GM23338 (cell line): Measurements from ENCODE around the gene ETV1. TPM values are rescaled to one million over a fixed set of nuclear protein-coding genes. Genes with fewer than 3 reads are reported as not detected.

Experiments
- ATAC-seq: fragments of 200-7000 bp; cut with Tn5 transposase; 3 replicates; pipeline ENCODE4 v1.9.1; 2020
- DNase-seq: peaks from one replicate; pipeline ENCODE4 v3.0.0-alpha.2; 2015; ENCODE audit warnings: low spot score
- H2AFZ ChIP-seq: fragments of 200-600 bp; sonication (generic); 2 replicates; pipeline ENCODE4 v1.8.0; 2016; ENCODE audit warnings: antibody characterized with exemption, mild to moderate bottlenecking, moderate library complexity
- H3F3A ChIP-seq: fragments of 200-600 bp; sonication (generic); replicated peaks from 2 replicates; pipeline ENCODE4 v1.8.0; 2017; ENCODE audit warnings: antibody characterized with exemption, mixed run types, low read depth
- H3K27ac ChIP-seq: fragments of 200-600 bp; sonication (generic); 2 replicates; pipeline ENCODE4 v1.6.1; 2016; ENCODE audit warnings: low read depth
- H3K27me3 ChIP-seq: fragments of 200-600 bp; sonication (generic); 2 replicates; pipeline ENCODE4 v1.8.0; 2016; ENCODE audit warnings: mild to moderate bottlenecking, mixed run types, moderate library complexity; ENCODE audit not compliant: insufficient read depth
- H3K36me3 ChIP-seq: fragments of 200-600 bp; sonication (generic); 2 replicates; pipeline ENCODE4 v1.8.0; 2016; ENCODE audit warnings: mild to moderate bottlenecking; ENCODE audit not compliant: insufficient read depth
- H3K4me1 ChIP-seq: fragments of 200-600 bp; sonication (generic); 2 replicates; pipeline ENCODE4 v1.8.0; 2016; ENCODE audit warnings: mild to moderate bottlenecking, moderate library complexity; ENCODE audit not compliant: insufficient read depth
- H3K4me2 ChIP-seq: fragments of 200-600 bp; sonication (generic); 2 replicates; pipeline ENCODE4 v1.7.1; 2017; ENCODE audit warnings: mixed run types
- H3K4me3 ChIP-seq: fragments of 200-600 bp; sonication (generic); 2 replicates; pipeline ENCODE4 v1.6.1; 2016; ENCODE audit warnings: mixed run types
- H3K79me2 ChIP-seq: fragments of 200-600 bp; sonication (generic); replicated peaks from 2 replicates; pipeline ENCODE4 v1.8.0; 2017; ENCODE audit warnings: mild to moderate bottlenecking; ENCODE audit not compliant: insufficient read depth
- H3K9me2 ChIP-seq: fragments of 200-600 bp; sonication (generic); 2 replicates; pipeline ENCODE4 v1.8.0; 2017; ENCODE audit not compliant: insufficient read depth
- H4K20me1 ChIP-seq: fragments of 200-600 bp; sonication (generic); replicated peaks from 2 replicates; pipeline ENCODE4 v1.8.0; 2017; ENCODE audit warnings: mild to moderate bottlenecking; ENCODE audit not compliant: insufficient read depth
- H3K27ac Mint-ChIP-seq: 2 replicates; pipeline ENCODE4 v1.8.0; 2020; ENCODE audit warnings: inconsistent platforms, mild to moderate bottlenecking, moderate library complexity, mixed read lengths
- H3K27me3 Mint-ChIP-seq: 3 replicates; pipeline ENCODE4 v1.8.0; 2022; ENCODE audit warnings: low read depth, mild to moderate bottlenecking, moderate library complexity, mixed read lengths, inconsistent platforms; ENCODE audit not compliant: insufficient read depth, poor library complexity
- H3K36me3 Mint-ChIP-seq: 3 replicates; pipeline ENCODE4 v1.8.0; 2021; ENCODE audit warnings: low read depth, mild to moderate bottlenecking, inconsistent platforms, moderate library complexity, mixed read lengths
- H3K4me1 Mint-ChIP-seq: 3 replicates; pipeline ENCODE4 v1.8.0; 2020; ENCODE audit warnings: mild to moderate bottlenecking, inconsistent platforms, mixed read lengths
- H3K4me3 Mint-ChIP-seq: 3 replicates; pipeline ENCODE4 v1.8.0; 2021; ENCODE audit warnings: moderate library complexity, mild to moderate bottlenecking, inconsistent platforms, mixed read lengths
- H3K9me3 Mint-ChIP-seq: 3 replicates; pipeline ENCODE4 v1.8.0; 2020; ENCODE audit warnings: moderate library complexity, mild to moderate bottlenecking, inconsistent platforms, mixed read lengths
- CREB1 ChIP-seq: fragments of 250-450 bp; sonication (Bioruptor Pico); IDR thresholded peaks from 2 replicates; pipeline ENCODE4 v1.5.0; 2020; ENCODE audit warnings: low read depth, mild to moderate bottlenecking, moderate library complexity
- CTCF ChIP-seq, 2 experiments: fragments of 200-600 bp in 1 of 2; sonication (generic) in 1 of 2; conservative IDR thresholded peaks; 2 replicates each; pipeline versions ENCODE4 v1.5.1 to v1.6.1; 2016 to 2017; ENCODE audit warnings: antibody characterized with exemption in 2 of 2, low read depth in 2 of 2, mild to moderate bottlenecking in 2 of 2, moderate library complexity in 1 of 2
- EZH2 ChIP-seq: fragments of 200-600 bp; sonication (generic); IDR thresholded peaks from one replicate; pipeline ENCODE4 v1.8.0; 2017; ENCODE audit warnings: antibody characterized with exemption, mild to moderate bottlenecking, low read depth; ENCODE audit not compliant: unreplicated experiment
- EZH2phosphoT487 ChIP-seq: fragments of 200-600 bp; sonication (generic); IDR thresholded peaks from one replicate; pipeline ENCODE4 v1.8.1; 2018; ENCODE audit warnings: antibody characterized with exemption; ENCODE audit not compliant: unreplicated experiment
- JUNB ChIP-seq: IDR thresholded peaks from one replicate; pipeline ENCODE4 v1.6.1; 2016; ENCODE audit warnings: antibody characterized with exemption; ENCODE audit not compliant: unreplicated experiment
- NANOG ChIP-seq: IDR thresholded peaks from 2 replicates; pipeline ENCODE4 v1.6.1; 2016; ENCODE audit warnings: antibody characterized with exemption, borderline replicate concordance
- POLR2AphosphoS5 ChIP-seq: IDR thresholded peaks from 2 replicates; pipeline ENCODE4 v1.6.1; 2016; ENCODE audit warnings: antibody characterized with exemption, low read depth
- STAT1 ChIP-seq: IDR thresholded peaks from one replicate; pipeline ENCODE4 v1.6.1; 2016; ENCODE audit warnings: antibody characterized with exemption; ENCODE audit not compliant: unreplicated experiment
- ZNF114 ChIP-seq: fragments of 250-450 bp; sonication (Bioruptor Pico); IDR thresholded peaks from 2 replicates; pipeline ENCODE4 v1.5.0; 2020; ENCODE audit warnings: mild to moderate bottlenecking, moderate library complexity
- ZNF331 ChIP-seq: fragments of 250-450 bp; sonication (Bioruptor Pico); IDR thresholded peaks from 2 replicates; pipeline ENCODE4 v1.5.0; 2020; ENCODE audit warnings: low read depth, mild to moderate bottlenecking, moderate library complexity
- polyA plus RNA-seq: library from polyadenylated mRNA; unstranded; fragments of >200 nt; fragmentation: Nextera tagmentation; extraction: Ambion mirVana; gene quantifications from 2 replicates; pipeline ENCODE4 v1.2.1, GENCODE V29; 2016
- total RNA-seq: library from RNA; depleted of rRNA; stranded (reverse); fragments of >200 nt; shearing (Covaris generic); gene quantifications from 2 replicates; pipeline ENCODE4 v1.2.3, GENCODE V29; 2014
- TF ChIP-seq, protein P1 (sequence below): IDR thresholded peaks from 2 replicates; pipeline ENCODE4 v1.6.1; 2016; ENCODE audit warnings: antibody characterized with exemption

Gene ETV1
- total and polyA plus RNA-seq, 2 experiments from 2014 or later = 49.4 to 61.9 TPM

DNA sequence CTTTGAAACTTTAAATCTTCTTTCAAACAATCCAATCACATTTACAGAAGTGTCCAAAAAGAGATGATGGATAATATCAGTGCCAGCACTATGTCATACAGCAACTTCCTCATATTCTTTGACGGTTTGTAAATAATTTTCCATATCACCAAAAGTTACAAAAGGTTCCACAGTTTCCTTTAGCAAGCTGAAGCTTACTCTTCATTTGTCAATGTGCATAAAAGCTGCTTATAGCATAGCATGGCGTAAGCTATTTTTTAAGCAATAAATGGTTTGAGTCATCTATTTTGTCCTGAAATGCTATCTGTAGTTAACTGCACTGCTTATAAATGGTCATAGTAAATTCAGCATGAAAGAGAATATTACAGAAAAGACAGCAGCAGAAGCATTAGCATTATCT is 95.1 kb downstream of the ETV1 start (continued):
- no peak for TF ChIP-seq EZH2
- TF ChIP-seq, protein P1, sequence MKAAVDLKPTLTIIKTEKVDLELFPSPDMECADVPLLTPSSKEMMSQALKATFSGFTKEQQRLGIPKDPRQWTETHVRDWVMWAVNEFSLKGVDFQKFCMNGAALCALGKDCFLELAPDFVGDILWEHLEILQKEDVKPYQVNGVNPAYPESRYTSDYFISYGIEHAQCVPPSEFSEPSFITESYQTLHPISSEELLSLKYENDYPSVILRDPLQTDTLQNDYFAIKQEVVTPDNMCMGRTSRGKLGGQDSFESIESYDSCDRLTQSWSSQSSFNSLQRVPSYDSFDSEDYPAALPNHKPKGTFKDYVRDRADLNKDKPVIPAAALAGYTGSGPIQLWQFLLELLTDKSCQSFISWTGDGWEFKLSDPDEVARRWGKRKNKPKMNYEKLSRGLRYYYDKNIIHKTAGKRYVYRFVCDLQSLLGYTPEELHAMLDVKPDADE = no peak
- TF ChIP-seq EZH2phosphoT487 = no peak
- no peak for TF ChIP-seq ZNF331 (CRISPR knock-in tag)
- no peak for TF ChIP-seq CREB1 (CRISPR knock-in tag)
- TF ChIP-seq STAT1 = no peak
- no peak for TF ChIP-seq NANOG
- TF ChIP-seq CTCF (conservative IDR thresholded peaks at IDR 0.05; ENCODE audit: low read depth in 2 of 2) = no peak

GRCh38 chr7:13890793-13891192 is 98.7 kb downstream of the ETV1 start:
- Histone ChIP-seq H3K9me2 (no peaks in the 10 kb centered on the region), H3K4me3 (no peak overlapping the region), H3K4me1 (no peaks in the 10 kb centered on the region), H3K27me3 (no peaks in the 10 kb centered on the region), H4K20me1 (no peaks in the 10 kb centered on the region), H3K79me2 (no peaks in the 10 kb centered on the region), H3K27ac (no peak overlapping the region), H3K4me2 (no peak overlapping the region), H3F3A (no peaks in the 10 kb centered on the region), H2AFZ (no peak overlapping the region), H3K36me3 (no peaks in the 10 kb centered on the region)
- peaks cover 19% of the 10 kb centered on the region; the same call in 2 of the 3 replicates for H3K36me3 Mint-ChIP-seq
- no peaks in the 10 kb centered on the region; the same call in 2 of the 3 replicates for H3K9me3 Mint-ChIP-seq
- H3K27ac Mint-ChIP-seq = no peak overlapping the region
- H3K4me1 Mint-ChIP-seq = no peaks in the 10 kb centered on the region
- H3K4me3 Mint-ChIP-seq = no peak overlapping the region
- no peak for TF ChIP-seq STAT1
- no peak for TF ChIP-seq NANOG
- no peak for TF ChIP-seq POLR2AphosphoS5
- no peak for TF ChIP-seq CTCF (conservative IDR thresholded peaks at IDR 0.05; ENCODE audit: low read depth in 2 of 2)
- no peak for TF ChIP-seq CREB1 (CRISPR knock-in tag)
- no peak for TF ChIP-seq ZNF114
- no peak for TF ChIP-seq EZH2phosphoT487
- no peak for TF ChIP-seq EZH2
- TF ChIP-seq JUNB = no peak
- peaks cover 3% of the 10 kb centered on the region for H3K27me3 Mint-ChIP-seq
- ATAC-seq (no peak), DNase-seq (no peak)
